GM12891 (cell line): ENCODE data around the gene PTPRN2.
"Not testable (repeated sequence)": the region's sequence is repeated elsewhere in the genome, so short reads cannot be mapped to it uniquely, and the experiment has no call there.

Experiments used
- DNase-seq: peaks from one replicate; pipeline ENCODE4 v3.0.0; 2011; ENCODE audit warnings: low spot score; ENCODE audit not compliant: insufficient read length
- FAIRE-seq: peaks from 2 replicates; lab custom pipeline; 2011; peaks lifted over from hg19 to GRCh38; lab: Jason Lieb, UNC
- PAX5 ChIP-seq: IDR thresholded peaks from 2 replicates; pipeline ENCODE4 v1.6.1; 2011; ENCODE audit warnings: low read length, moderate library complexity, mild to moderate bottlenecking; ENCODE audit not compliant: insufficient read depth, severe bottlenecking
- POLR2A ChIP-seq: IDR thresholded peaks from 2 replicates; pipeline ENCODE4 v1.6.1; 2011; ENCODE audit warnings: low read depth, low read length, control low read depth
- POLR2AphosphoS5 ChIP-seq: IDR thresholded peaks from 2 replicates; pipeline ENCODE4 v1.6.1; 2011; ENCODE audit warnings: low read depth, low read length, control low read depth
- POU2F2 ChIP-seq: IDR thresholded peaks from 2 replicates; pipeline ENCODE4 v1.6.1; 2011; ENCODE audit warnings: low read depth, mild to moderate bottlenecking, control low read depth, low read length, moderate library complexity
- SPI1 ChIP-seq: IDR thresholded peaks from 2 replicates; pipeline ENCODE4 v1.6.1; 2011; ENCODE audit warnings: low read depth, low read length, control low read depth
- TAF1 ChIP-seq: IDR thresholded peaks from 2 replicates; pipeline ENCODE4 v1.6.1; 2011; ENCODE audit warnings: low read depth, low read length, control low read depth

Gene PTPRN2

DNA sequence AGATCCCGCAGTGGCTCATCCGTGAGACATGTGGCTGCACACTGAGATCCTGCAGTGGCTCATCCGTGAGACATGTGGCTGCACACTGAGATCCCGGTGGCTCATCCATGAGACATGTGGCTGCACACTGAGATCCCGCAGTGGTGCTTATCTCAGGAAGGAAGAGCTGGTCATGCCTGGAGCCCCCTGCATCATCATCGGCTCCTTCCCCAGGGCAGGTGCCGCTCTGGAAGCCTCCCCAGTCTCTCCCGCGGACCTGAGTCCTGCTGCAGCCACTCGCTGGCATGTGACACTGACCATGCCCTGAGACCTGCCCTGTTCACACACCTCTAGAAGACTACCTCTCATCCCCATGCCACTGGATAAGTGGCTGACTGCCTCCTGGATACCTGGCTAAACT is 181.3 kb downstream of the PTPRN2 start:
- TF ChIP-seq PAX5 (no peak), POU2F2 (no peak), POLR2A (no peak), POLR2AphosphoS5 (no peak), SPI1 (no peak), TAF1 (no peak)
- FAIRE-seq: no peak
- DNase-seq: no peak

DNA sequence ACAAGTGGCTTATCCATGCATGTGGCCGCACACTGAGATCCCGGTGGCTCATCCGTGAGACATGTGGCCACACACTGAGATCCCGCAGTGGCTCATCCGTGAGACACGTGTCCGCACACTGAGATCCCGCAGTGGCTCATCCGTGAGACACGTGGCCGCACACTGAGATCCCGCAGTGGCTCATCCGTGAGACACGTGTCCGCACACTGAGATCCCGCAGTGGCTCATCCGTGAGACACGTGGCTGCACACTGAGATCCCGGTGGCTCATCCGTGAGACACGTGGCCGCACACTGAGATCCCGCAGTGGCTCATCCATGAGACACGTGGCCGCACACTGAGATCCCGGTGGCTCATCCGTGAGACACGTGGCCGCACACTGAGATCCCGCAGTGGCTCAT is 181.9 kb downstream of the PTPRN2 start:
- not testable (repeated sequence) for FAIRE-seq, DNase-seq

DNA sequence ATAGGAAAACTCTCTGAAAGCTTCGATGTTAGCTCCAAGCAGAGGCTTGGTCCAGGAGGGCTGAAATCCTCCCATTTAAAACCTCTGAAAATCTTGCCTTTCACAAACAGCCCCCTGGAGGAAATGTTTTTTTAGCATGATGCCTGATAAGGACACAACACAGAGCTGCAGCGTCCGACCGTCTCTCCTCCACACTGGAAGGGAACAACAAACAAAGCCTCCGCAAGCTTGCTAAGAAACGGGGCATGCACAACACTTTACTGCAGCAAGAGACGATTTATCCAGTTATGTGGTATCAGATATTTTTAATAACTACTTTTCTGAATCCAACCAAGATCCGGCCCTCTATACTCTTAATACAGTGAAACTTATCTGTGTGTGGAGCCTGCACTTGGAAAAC is 182.3 kb downstream of the PTPRN2 start:
- no peak for TF ChIP-seq TAF1
- TF ChIP-seq POU2F2: no peak
- no peak for TF ChIP-seq PAX5
- TF ChIP-seq SPI1: no peak
- TF ChIP-seq POLR2AphosphoS5: no peak
- no peak for TF ChIP-seq POLR2A
- no peak for DNase-seq
- FAIRE-seq: no peak

DNA sequence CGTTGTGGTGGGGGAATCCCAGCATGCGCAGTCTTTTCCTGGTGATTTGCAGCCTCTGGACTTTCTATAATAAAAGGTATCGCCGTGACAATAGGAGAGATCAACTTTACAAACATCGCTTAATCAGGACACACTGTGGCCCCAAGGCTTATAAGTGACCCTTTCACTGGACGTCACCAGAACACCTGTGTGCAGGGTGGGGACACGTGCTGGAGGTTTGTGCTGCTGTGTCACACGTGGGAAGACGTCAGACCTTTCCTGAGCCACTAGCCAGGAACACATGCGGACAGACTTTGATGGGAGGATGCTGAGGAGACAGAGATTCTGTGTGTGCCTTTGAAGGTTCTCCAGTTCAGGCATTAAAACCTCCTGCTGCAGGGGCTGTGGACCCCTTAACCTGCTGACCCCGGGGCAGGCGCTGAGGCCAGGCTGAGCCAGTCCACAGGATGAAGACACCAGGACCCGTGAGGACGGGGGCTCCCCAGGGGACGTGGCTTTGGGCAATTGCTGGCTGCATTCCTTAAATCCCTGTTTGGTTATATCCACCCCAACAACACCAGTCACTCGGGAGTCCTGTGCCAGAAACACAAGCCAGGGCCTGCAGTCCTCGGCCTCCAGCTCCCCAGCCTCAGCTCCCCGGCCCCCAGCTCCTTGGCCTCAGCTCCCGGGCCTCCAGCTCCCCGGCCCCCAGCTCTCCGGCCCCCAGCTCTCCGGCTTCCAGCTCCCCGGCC is 183.4 kb downstream of the PTPRN2 start:
- no peak for DNase-seq
- no peak for FAIRE-seq
- no peak for TF ChIP-seq POLR2AphosphoS5
- no peak for TF ChIP-seq PAX5
- TF ChIP-seq TAF1: no peak
- TF ChIP-seq POLR2A: no peak

DNA sequence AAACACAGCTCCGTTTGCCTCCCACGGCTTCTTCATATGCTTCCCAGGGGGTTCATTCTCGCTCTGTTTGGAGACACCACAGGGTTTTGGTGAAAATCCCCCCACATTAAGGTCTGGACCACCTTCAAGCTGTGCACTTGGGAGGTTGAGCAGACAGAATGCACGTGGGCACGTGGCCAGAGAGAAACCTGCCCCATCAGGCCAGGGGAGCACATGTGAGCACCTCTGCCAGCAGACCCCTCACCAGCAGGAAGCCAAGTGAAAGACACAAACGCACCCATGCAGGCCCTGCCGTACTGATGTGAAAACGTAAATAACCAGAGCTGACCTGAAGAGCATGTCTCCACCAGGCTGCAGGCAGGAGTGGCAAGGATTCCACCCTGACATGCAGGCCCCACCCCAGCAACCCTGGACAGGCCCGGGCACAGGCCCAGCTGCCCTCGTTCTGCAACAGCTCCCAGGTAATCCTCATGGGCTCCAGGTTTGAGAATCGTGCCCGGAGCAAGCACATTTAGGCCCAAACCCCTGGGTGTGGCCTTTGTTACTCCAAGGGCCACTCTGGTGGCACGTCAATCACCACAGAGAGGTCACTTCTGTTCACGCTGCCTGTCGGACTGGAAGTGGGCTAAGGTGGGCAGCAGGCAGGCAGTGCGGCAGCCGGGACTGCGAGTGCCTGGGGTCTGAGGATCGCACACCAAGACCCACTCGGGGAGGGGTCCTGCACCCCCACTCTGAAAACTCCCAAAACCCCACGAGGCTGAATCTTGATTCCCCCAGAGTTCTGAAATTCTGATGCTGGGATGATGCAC is 184.4 kb downstream of the PTPRN2 start:
- TF ChIP-seq POLR2A (no peak), POU2F2 (no peak), POLR2AphosphoS5 (no peak)
- DNase-seq (no peak), FAIRE-seq (no peak)

DNA sequence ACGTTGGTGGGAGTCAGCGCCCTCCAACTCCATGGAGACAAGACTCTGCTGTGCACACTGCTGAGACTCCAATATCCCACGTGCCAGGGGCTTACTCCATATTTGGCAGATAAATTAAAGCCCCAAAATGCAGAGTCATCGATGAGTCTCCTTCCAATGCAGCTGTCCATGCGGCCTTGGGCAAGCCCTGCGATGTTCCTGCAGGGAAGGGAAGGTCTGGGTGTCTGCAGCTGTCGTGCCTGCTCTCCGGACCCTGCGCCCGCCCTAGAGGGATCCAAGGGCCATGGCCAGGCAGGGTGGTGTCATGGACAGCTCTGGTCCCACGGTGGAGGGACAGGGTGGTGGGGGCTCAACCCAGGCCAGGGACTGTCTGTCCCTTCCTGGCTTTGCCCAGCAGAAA is 185.2 kb downstream of the PTPRN2 start:
- DNase-seq: no peak
- no peak for FAIRE-seq
- TF ChIP-seq POLR2AphosphoS5: no peak
- TF ChIP-seq TAF1: no peak
- TF ChIP-seq SPI1: no peak
- TF ChIP-seq POLR2A: no peak
- TF ChIP-seq POU2F2: no peak
- no peak for TF ChIP-seq PAX5

DNA sequence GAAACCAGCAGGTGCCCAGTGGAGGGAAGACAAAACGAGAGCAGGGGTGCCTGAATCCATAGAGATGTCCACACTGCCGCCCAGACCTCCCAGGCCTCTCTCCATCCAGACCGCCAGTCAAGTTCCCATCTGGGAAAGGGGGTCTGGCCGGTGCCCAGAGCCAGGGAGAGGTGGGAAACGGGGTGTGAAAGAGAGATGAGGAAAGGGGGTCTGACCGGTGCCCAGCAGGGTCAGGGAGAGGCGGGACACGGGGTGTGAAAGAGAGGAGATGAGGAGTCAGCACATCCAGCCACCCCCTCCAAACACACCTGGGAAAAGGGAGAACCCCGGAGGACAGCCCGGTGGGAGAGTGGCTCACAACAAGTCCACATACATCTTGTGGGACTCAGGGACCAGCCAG is 185.8 kb downstream of the PTPRN2 start:
- TF ChIP-seq PAX5 (no peak), POLR2AphosphoS5 (no peak), POU2F2 (no peak), TAF1 (no peak), SPI1 (no peak), POLR2A (no peak)
- FAIRE-seq: no peak
- no peak for DNase-seq

DNA sequence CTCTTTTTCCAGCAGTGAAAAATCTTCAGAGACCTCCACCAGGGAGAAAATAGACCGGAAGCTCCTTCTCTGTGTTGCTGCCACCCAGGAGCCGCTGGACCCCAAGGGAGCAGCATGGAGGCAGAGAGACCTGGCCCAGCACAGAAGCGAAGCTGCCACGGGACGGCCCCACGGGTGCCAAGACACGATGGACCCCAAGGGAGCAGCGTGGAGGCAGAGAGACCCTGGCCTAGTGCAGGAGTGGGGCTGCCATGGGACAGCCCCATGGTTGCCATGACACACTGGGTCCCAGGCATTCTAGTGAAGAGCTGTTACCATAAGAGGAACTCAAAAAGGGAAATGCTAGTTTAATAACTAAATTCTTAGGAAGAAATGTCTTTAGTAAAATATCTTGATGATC is 186.3 kb downstream of the PTPRN2 start:
- FAIRE-seq (no peak), DNase-seq (no peak)
- TF ChIP-seq POLR2AphosphoS5 (no peak), POU2F2 (no peak), TAF1 (no peak), POLR2A (no peak), SPI1 (no peak), PAX5 (no peak)

DNA sequence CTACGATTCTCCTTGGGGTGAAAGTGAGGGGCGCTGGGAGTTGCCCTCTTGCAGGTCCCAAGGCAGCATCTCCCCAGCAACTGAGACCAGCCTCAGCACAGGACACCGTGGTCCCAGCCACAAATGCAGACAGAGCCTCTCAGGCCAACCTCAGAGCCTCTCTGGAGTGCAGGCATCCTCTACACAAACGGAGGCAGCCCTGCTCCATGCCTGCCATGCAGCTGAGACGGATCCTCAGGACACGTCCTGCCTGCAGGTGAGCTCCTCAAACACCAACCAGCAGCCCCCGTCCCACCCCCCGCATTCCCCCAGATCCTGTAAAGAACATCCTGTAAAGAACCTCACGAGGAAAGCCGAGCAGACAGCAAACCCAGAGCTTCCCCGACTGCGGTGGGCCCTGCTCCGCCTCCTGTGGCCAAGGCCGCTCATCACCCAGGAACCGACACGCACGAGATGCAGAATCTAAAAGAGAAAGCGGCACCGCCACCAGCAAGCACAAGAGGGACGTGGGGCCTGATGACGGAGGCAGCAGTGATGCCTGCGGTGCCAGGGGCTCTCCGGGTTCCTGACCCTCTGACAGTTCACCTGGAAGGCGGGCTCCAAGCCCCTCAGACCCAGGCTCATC is 186.9 kb downstream of the PTPRN2 start:
- no peak for FAIRE-seq
- no peak for TF ChIP-seq POLR2AphosphoS5
- no peak for TF ChIP-seq TAF1
- no peak for TF ChIP-seq POU2F2
- TF ChIP-seq PAX5: no peak
- no peak for TF ChIP-seq POLR2A
- no peak for TF ChIP-seq SPI1
- DNase-seq: no peak

DNA sequence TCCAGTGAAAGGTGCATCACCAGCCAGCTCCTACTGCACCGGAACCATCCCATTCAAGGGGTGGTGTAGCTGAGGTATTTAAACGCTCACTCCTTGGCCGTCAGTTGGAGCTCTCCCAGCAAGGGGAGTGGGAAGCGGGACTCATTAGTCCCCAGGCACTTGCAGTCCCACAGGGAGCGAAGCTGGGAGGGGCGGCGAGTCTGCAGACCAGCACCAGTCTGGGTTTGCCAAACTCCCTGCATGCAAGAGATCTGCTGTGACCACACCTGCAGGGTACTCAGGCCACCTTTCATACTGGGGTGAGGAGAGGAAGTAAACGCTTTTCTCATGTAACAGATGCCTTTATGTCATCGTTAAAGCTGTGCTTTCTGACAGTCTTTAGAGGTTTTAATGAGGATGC is 187.9 kb downstream of the PTPRN2 start:
- TF ChIP-seq POU2F2 (no peak), SPI1 (no peak), POLR2AphosphoS5 (no peak), POLR2A (no peak), TAF1 (no peak), PAX5 (no peak)
- FAIRE-seq (no peak), DNase-seq (no peak)
